ENCODE data around the gene PPP2R2D. TPM values are rescaled to one million over a fixed set of nuclear protein-coding genes. Genes with fewer than 3 reads are reported as not detected.
A peak's percentile ranks its signal among the peaks of the same experiment; 100 is the strongest.

Gene PPP2R2D
- total and polyA plus RNA-seq, 2 experiments from 2014 or later, result 25.9 to 32.1 TPM

DNA sequence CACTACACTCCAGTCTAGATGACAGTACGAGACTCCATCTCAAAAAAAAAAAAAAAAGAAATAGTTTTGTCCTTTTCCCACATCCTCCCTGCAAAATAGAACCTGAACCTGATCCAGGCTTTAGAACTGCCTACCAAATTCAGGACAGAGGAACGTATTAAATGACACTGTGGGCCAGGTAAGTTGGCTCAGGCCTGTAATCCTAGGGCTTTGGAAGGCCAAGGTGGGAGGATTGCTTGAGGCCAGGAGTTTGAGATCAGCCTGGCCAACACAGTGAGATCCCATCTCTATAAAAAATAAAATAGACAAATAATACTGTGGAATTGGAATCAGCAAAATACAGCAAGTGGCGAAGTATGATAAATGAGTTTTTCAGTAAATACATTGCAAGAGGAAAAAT, 90.9 kb downstream of the PPP2R2D start:
- Histone ChIP-seq H3K36me3 (replicated peaks; ENCODE audit: insufficient read depth, low read depth) (no peaks in the 10 kb centered on the region), H3K4me2 (no peak overlapping the region), H3K9me3 (ENCODE audit: low read depth) (no peaks in the 10 kb centered on the region), H3K27ac (no peak overlapping the region), H3K79me2 (no peaks in the 10 kb centered on the region), H3K9me2 (replicated peaks; ENCODE audit: insufficient read depth) (no peaks in the 10 kb centered on the region), H3K27me3 (no peaks in the 10 kb centered on the region), H3K4me3 (no peak overlapping the region), H2AFZ (no peak overlapping the region), H3K4me1 (ENCODE audit: insufficient read depth) (no peaks in the 10 kb centered on the region), H4K20me1 (ENCODE audit: insufficient read depth, poor library complexity, severe bottlenecking) (no peaks in the 10 kb centered on the region)
- TF ChIP-seq, protein P1, sequence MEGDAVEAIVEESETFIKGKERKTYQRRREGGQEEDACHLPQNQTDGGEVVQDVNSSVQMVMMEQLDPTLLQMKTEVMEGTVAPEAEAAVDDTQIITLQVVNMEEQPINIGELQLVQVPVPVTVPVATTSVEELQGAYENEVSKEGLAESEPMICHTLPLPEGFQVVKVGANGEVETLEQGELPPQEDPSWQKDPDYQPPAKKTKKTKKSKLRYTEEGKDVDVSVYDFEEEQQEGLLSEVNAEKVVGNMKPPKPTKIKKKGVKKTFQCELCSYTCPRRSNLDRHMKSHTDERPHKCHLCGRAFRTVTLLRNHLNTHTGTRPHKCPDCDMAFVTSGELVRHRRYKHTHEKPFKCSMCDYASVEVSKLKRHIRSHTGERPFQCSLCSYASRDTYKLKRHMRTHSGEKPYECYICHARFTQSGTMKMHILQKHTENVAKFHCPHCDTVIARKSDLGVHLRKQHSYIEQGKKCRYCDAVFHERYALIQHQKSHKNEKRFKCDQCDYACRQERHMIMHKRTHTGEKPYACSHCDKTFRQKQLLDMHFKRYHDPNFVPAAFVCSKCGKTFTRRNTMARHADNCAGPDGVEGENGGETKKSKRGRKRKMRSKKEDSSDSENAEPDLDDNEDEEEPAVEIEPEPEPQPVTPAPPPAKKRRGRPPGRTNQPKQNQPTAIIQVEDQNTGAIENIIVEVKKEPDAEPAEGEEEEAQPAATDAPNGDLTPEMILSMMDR (IDR thresholded peaks at IDR 0.05; ENCODE audit: poor library complexity), result no peak
- TF ChIP-seq EZH2 (IDR thresholded peaks at IDR 0.05; ENCODE audit: borderline replicate concordance), result no peak
- no peak for TF ChIP-seq EZH2phosphoT487 (IDR thresholded peaks at IDR 0.05; ENCODE audit: low read depth, severe bottlenecking, unreplicated experiment)
- no peak for DNase-seq (ENCODE audit: low spot score)
- 93% methylated on average over 3 of the region's 3 CpGs for WGBS (ENCODE audit: low lambda C conversion rate, missing lambda C conversion rate)

DNA sequence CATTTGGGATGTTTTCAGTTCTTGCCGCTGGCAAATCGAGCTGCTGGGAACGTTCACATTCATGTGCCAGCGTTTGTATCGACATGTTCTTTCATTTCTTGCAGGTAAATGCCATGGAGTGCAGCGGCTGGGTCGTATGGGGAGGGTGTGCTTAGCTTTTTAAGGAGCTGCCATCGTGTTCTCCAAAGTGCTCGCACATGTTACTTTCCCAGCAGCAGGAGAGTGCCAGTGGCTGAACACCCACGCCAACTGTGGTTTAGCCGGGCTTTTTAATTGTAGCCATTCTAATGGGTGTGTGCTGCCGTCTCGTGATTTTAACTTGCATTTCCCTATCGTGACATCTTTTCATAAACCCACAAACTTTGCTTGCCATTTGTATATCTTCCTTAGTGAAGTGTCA, 92.5 kb downstream of the PPP2R2D start:
- no peak for DNase-seq (ENCODE audit: low spot score)
- H3K36me3 ChIP-seq (replicated peaks; ENCODE audit: insufficient read depth, low read depth), result no peaks in the 10 kb centered on the region
- 90% methylated on average over 14 of the region's 14 CpGs for WGBS (ENCODE audit: low lambda C conversion rate, missing lambda C conversion rate)
- no peaks in the 10 kb centered on the region for H3K79me2 ChIP-seq
- H3K27me3 ChIP-seq, result no peaks in the 10 kb centered on the region
- H3K4me1 ChIP-seq (ENCODE audit: insufficient read depth), result peaks cover 12% of the 10 kb centered on the region
- H3K4me2 ChIP-seq, result no peak overlapping the region
- H3K27ac ChIP-seq, result no peak overlapping the region
- TF ChIP-seq, protein P1 (IDR thresholded peaks at IDR 0.05; ENCODE audit: poor library complexity), result no peak
- TF ChIP-seq EZH2 (IDR thresholded peaks at IDR 0.05; ENCODE audit: borderline replicate concordance), result no peak
- no peak for TF ChIP-seq EZH2phosphoT487 (IDR thresholded peaks at IDR 0.05; ENCODE audit: low read depth, severe bottlenecking, unreplicated experiment)
- H3K4me3 ChIP-seq, result no peak overlapping the region
- no peak overlapping the region for H2AFZ ChIP-seq
- H3K9me2 ChIP-seq (replicated peaks; ENCODE audit: insufficient read depth), result no peaks in the 10 kb centered on the region
- H3K9me3 ChIP-seq (ENCODE audit: low read depth), result no peaks in the 10 kb centered on the region
- no peaks in the 10 kb centered on the region for H4K20me1 ChIP-seq (ENCODE audit: insufficient read depth, poor library complexity, severe bottlenecking)

GRCh38 chr10:131994435-131994834, 93.6 kb downstream of the PPP2R2D start:
- 57% methylated on average over 3 of the region's 3 CpGs for WGBS (ENCODE audit: low lambda C conversion rate, missing lambda C conversion rate)
- Histone ChIP-seq H3K4me1 (ENCODE audit: insufficient read depth) (peaks cover 21% of the 10 kb centered on the region), H3K27ac (no peak overlapping the region), H4K20me1 (ENCODE audit: insufficient read depth, poor library complexity, severe bottlenecking) (no peaks in the 10 kb centered on the region), H3K4me3 (no peak overlapping the region), H3K79me2 (no peaks in the 10 kb centered on the region), H3K4me2 (no peak overlapping the region), H2AFZ (no peak overlapping the region), H3K9me3 (ENCODE audit: low read depth) (no peaks in the 10 kb centered on the region), H3K36me3 (replicated peaks; ENCODE audit: insufficient read depth, low read depth) (no peaks in the 10 kb centered on the region), H3K9me2 (replicated peaks; ENCODE audit: insufficient read depth) (no peaks in the 10 kb centered on the region), H3K27me3 (no peaks in the 10 kb centered on the region)
- DNase-seq (ENCODE audit: low spot score), result no peak
- TF ChIP-seq EZH2 (IDR thresholded peaks at IDR 0.05; ENCODE audit: borderline replicate concordance), result no peak
- no peak for TF ChIP-seq EZH2phosphoT487 (IDR thresholded peaks at IDR 0.05; ENCODE audit: low read depth, severe bottlenecking, unreplicated experiment)

GRCh38 chr10:131996466-131997365, 95.9 kb downstream of the PPP2R2D start:
- TF ChIP-seq EZH2phosphoT487 (IDR thresholded peaks at IDR 0.05; ENCODE audit: low read depth, severe bottlenecking, unreplicated experiment), result no peak
- no peak for TF ChIP-seq EZH2 (IDR thresholded peaks at IDR 0.05; ENCODE audit: borderline replicate concordance)
- TF ChIP-seq, protein P1 (IDR thresholded peaks at IDR 0.05; ENCODE audit: poor library complexity), result no peak
- H2AFZ ChIP-seq, result no peak overlapping the region

More at GRCh38 chr10:131996466-131997365, 95.9 kb downstream of the PPP2R2D start:
- no peaks in the 10 kb centered on the region for H3K9me3 ChIP-seq (ENCODE audit: low read depth)
- H3K4me2 ChIP-seq, result peak overlapping the region; percentile 62
- H3K27ac ChIP-seq, result peak overlapping the region; percentile 71
- peaks cover 21% of the 10 kb centered on the region for H3K4me1 ChIP-seq (ENCODE audit: insufficient read depth)
- H3K79me2 ChIP-seq, result no peaks in the 10 kb centered on the region
- H3K4me3 ChIP-seq, result no peak overlapping the region
- H4K20me1 ChIP-seq (ENCODE audit: insufficient read depth, poor library complexity, severe bottlenecking), result no peaks in the 10 kb centered on the region
- H3K36me3 ChIP-seq (replicated peaks; ENCODE audit: insufficient read depth, low read depth), result no peaks in the 10 kb centered on the region
- 91% methylated on average over 16 of the region's 16 CpGs for WGBS (ENCODE audit: low lambda C conversion rate, missing lambda C conversion rate)
- no peak for DNase-seq (ENCODE audit: low spot score)
- H3K9me2 ChIP-seq (replicated peaks; ENCODE audit: insufficient read depth), result no peaks in the 10 kb centered on the region
- H3K27me3 ChIP-seq, result no peaks in the 10 kb centered on the region

Data from hepatocyte (in vitro differentiated cells).